GM12892 (cell line): ENCODE results near the gene PLA2G4D.

Experiments used
- POLR2AphosphoS5 ChIP-seq: IDR thresholded peaks from 2 replicates; pipeline ENCODE4 v1.6.1; 2011; ENCODE audit warnings: low read depth, low read length, control low read depth
- TAF1 ChIP-seq: IDR thresholded peaks from 2 replicates; pipeline ENCODE4 v1.6.1; 2011; ENCODE audit warnings: low read depth, mild to moderate bottlenecking, control low read depth, low read length, borderline replicate concordance

- TF ChIP-seq TAF1 = no peak
- no peak for TF ChIP-seq POLR2AphosphoS5
Observed at GRCh38 chr15:42088801-42089640, 5.3 kb downstream of the PLA2G4D start.
